SK-N-SH (cell line): ENCODE measurements around the gene C16orf78. TPM values are rescaled to one million over a fixed set of nuclear protein-coding genes. Genes with fewer than 3 reads are reported as not detected.

Experiments used
- CTCF ChIA-PET: fragments of 300-600, 350-600 bp; formaldehyde crosslinking; extraction: SDS; loops from one replicate; lab custom pipeline; 2021; lab: Yijun Ruan, JAX
- POLR2A ChIA-PET: fragments of 350-600 bp; sonication (Branson Sonifier 250); formaldehyde crosslinking; extraction: SDS; loops from one replicate; lab custom pipeline; 2020; ENCODE audit warnings: antibody characterized with exemption, inconsistent platforms; lab: Yijun Ruan, JAX
- DNase-seq: peaks from one replicate; pipeline ENCODE4 v3.0.0; 2012
- H2AFZ ChIP-seq: fragments of 200-600 bp; sonication (generic); 2 replicates; pipeline ENCODE4 v1.8.1; 2016; ENCODE audit warnings: antibody characterized with exemption, mild to moderate bottlenecking, low read depth
- H3F3A ChIP-seq: fragments of 200-600 bp; sonication (generic); replicated peaks from 2 replicates; pipeline ENCODE3; 2016; ENCODE audit warnings: antibody characterized with exemption, mild to moderate bottlenecking; ENCODE audit not compliant: insufficient read depth
- H3K27ac ChIP-seq, 2 experiments: fragments of 200-500 bp in 1 of 2; fragments of 200-600 bp in 1 of 2; sonication (Bioruptor generic) in 1 of 2; sonication (generic), shearing (Covaris generic) in 1 of 2; 2 replicates each; pipeline versions ENCODE4 v1.5.1 to v1.6.1; 2014 to 2016; ENCODE audit warnings: low read depth in 2 of 2, inconsistent platforms in 1 of 2, low read length in 1 of 2, mild to moderate bottlenecking in 1 of 2, mixed read lengths in 1 of 2
- H3K27me3 ChIP-seq: fragments of 200-600 bp; sonication (generic), shearing (Covaris generic); 2 replicates; pipeline ENCODE4 v1.6.1; 2016; ENCODE audit warnings: mixed run types; ENCODE audit not compliant: insufficient read depth
- H3K36me3 ChIP-seq, 2 experiments: fragments of 200-500 bp in 1 of 2; fragments of 200-600 bp in 1 of 2; sonication (Bioruptor generic) in 1 of 2; sonication (generic) in 1 of 2; replicated peaks in 1 of 2; 2 replicates each; pipeline versions ENCODE3 to v1.5.1; 2014 to 2016; ENCODE audit warnings: low read length in 1 of 2, mild to moderate bottlenecking in 1 of 2; ENCODE audit not compliant: insufficient read depth in 2 of 2, control insufficient read depth in 1 of 2
- H3K4me1 ChIP-seq, 2 experiments: fragments of 200-500 bp in 1 of 2; fragments of 200-600 bp in 1 of 2; sonication (Bioruptor generic) in 1 of 2; sonication (generic), shearing (Covaris generic) in 1 of 2; 2 replicates each; pipeline versions ENCODE4 v1.5.1 to v1.6.1; 2014 to 2016; ENCODE audit warnings: low read depth in 1 of 2, low read length in 1 of 2, mixed run types in 1 of 2; ENCODE audit not compliant: insufficient read depth in 2 of 2, control insufficient read depth in 1 of 2
- H3K4me2 ChIP-seq: fragments of 200-600 bp; sonication (generic), shearing (Covaris generic); 2 replicates; pipeline ENCODE4 v1.6.1; 2017; ENCODE audit warnings: mixed run types
- H3K4me3 ChIP-seq, 2 experiments: fragments of 200-500 bp in 1 of 2; fragments of 200-600 bp in 1 of 2; sonication (Bioruptor generic) in 1 of 2; sonication (generic), shearing (Covaris generic) in 1 of 2; 2 replicates each; pipeline versions ENCODE4 v1.5.1 to v1.8.1; 2014 to 2016; ENCODE audit warnings: low read depth in 2 of 2, inconsistent platforms in 1 of 2, low read length in 1 of 2, mild to moderate bottlenecking in 1 of 2, mixed read lengths in 1 of 2, moderate library complexity in 1 of 2
- H3K79me2 ChIP-seq: fragments of 200-600 bp; sonication (generic); 2 replicates; pipeline ENCODE4 v1.8.1; 2017; ENCODE audit warnings: mild to moderate bottlenecking; ENCODE audit not compliant: insufficient read depth
- H3K9ac ChIP-seq: fragments of 200-600 bp; sonication (generic); 2 replicates; pipeline ENCODE4 v1.6.1; 2017; ENCODE audit warnings: mixed run types
- H3K9me2 ChIP-seq: fragments of 200-600 bp; sonication (generic); 2 replicates; pipeline ENCODE4 v1.6.1; 2017; ENCODE audit warnings: mixed run types
- H3K9me3 ChIP-seq: fragments of 200-600 bp; sonication (generic); 2 replicates; pipeline ENCODE4 v1.6.1; 2017; ENCODE audit warnings: mixed run types, mild to moderate bottlenecking, moderate library complexity
- H4K20me1 ChIP-seq: fragments of 200-600 bp; sonication (generic); 2 replicates; pipeline ENCODE4 v1.6.1; 2017; ENCODE audit warnings: mild to moderate bottlenecking, mixed run types; ENCODE audit not compliant: insufficient read depth
- CHD2 ChIP-seq: fragments of 150-350 bp; IDR thresholded peaks from 2 replicates; pipeline ENCODE4 v1.6.1; 2018; ENCODE audit warnings: low read length; ENCODE audit not compliant: partially characterized antibody
- EZH2phosphoT487 ChIP-seq: fragments of 200-600 bp; sonication (generic); IDR thresholded peaks from 2 replicates; pipeline ENCODE4 v1.6.1; 2017; ENCODE audit warnings: low read depth, mixed run types, mild to moderate bottlenecking, antibody characterized with exemption, moderate library complexity, borderline replicate concordance
- FOXM1 ChIP-seq: IDR thresholded peaks from 2 replicates; pipeline ENCODE4 v1.4.0; 2012; ENCODE audit warnings: low read depth, mild to moderate bottlenecking
- NRF1 ChIP-seq: IDR thresholded peaks from 2 replicates; pipeline ENCODE4 v1.6.1; 2012; ENCODE audit warnings: low read depth, mild to moderate bottlenecking, low read length
- REST ChIP-seq: IDR thresholded peaks from 2 replicates; pipeline ENCODE4 v1.6.1; 2012; ENCODE audit warnings: mild to moderate bottlenecking, low read depth, low read length, moderate library complexity
- RFX5 ChIP-seq: IDR thresholded peaks from 2 replicates; pipeline ENCODE4 v1.6.1; 2012; ENCODE audit warnings: mild to moderate bottlenecking, improper control_type of control experiment, low read length
- RXRA ChIP-seq: IDR thresholded peaks from 2 replicates; pipeline ENCODE4 v1.4.0; 2012; ENCODE audit warnings: low read depth, mild to moderate bottlenecking, borderline replicate concordance
- SIN3A ChIP-seq: IDR thresholded peaks from 2 replicates; pipeline ENCODE4 v1.6.1; 2012; ENCODE audit warnings: low read depth, mild to moderate bottlenecking, low read length, moderate library complexity, borderline replicate concordance
- SMC3 ChIP-seq: IDR thresholded peaks from 2 replicates; pipeline ENCODE4 v1.6.1; 2012; ENCODE audit warnings: low read depth, low read length, improper control_type of control experiment
- WGBS: methylation state at CpG from one replicate; pipeline ENCODE4 v1.1.6; 2017; ENCODE audit warnings: low lambda C conversion rate; 5-methylcytosine and 5-hydroxymethylcytosine counted together
- polyA plus RNA-seq, 3 experiments: library from polyadenylated mRNA; depleted of rRNA; stranded (reverse); fragments of >200 nt; gene quantifications; 2 replicates each; pipeline ENCODE4 v1.2.3, GENCODE V29; 2012
- TF ChIP-seq, protein P1 (sequence below): fragments of 150-350 bp; IDR thresholded peaks from 2 replicates; pipeline ENCODE4 v1.6.1; 2016; ENCODE audit warnings: mild to moderate bottlenecking, low read depth, low read length
- TF ChIP-seq, protein P2 (sequence below): IDR thresholded peaks from 2 replicates; pipeline ENCODE4 v1.4.0; 2012; ENCODE audit warnings: low read depth

The C16orf78 gene
- polyA plus RNA-seq, 1 of the 3 experiments (the other 2 are of a cell fraction), result not detected

- Histone ChIP-seq H3F3A (no peaks in the 10 kb centered on the region), H4K20me1 (no peaks in the 10 kb centered on the region), H3K9me2 (no peaks in the 10 kb centered on the region), H3K79me2 (no peaks in the 10 kb centered on the region), H3K27me3 (no peaks in the 10 kb centered on the region), H2AFZ (no peak overlapping the region), H3K27ac (no peak overlapping the region), H3K4me3 (no peak overlapping the region), H3K9me3 (no peaks in the 10 kb centered on the region), H3K9ac (no peak overlapping the region), H3K36me3 (no peaks in the 10 kb centered on the region), H3K4me1 (no peaks in the 10 kb centered on the region), H3K4me2 (no peak overlapping the region)
- no peak for DNase-seq
- ChIA-PET POLR2A (no interaction called here), CTCF (interaction anchor here (0.8 to 1.3 kb wide), 3 partner anchors 18 to 410 kb away, joined by 3 to 4 read pairs (median 3); no protein-coding TSS in a partner anchor)
- WGBS, result 17% methylated on average over 2 of the region's 2 CpGs
- no peak for TF ChIP-seq NRF1
- TF ChIP-seq, protein P1, sequence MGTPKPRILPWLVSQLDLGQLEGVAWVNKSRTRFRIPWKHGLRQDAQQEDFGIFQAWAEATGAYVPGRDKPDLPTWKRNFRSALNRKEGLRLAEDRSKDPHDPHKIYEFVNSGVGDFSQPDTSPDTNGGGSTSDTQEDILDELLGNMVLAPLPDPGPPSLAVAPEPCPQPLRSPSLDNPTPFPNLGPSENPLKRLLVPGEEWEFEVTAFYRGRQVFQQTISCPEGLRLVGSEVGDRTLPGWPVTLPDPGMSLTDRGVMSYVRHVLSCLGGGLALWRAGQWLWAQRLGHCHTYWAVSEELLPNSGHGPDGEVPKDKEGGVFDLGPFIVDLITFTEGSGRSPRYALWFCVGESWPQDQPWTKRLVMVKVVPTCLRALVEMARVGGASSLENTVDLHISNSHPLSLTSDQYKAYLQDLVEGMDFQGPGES, result no peak
- TF ChIP-seq REST, result no peak
- TF ChIP-seq SIN3A, result no peak
- TF ChIP-seq RFX5, result no peak
- no peak for TF ChIP-seq CHD2
- TF ChIP-seq SMC3, result no peak
- no peak for TF ChIP-seq RXRA
- TF ChIP-seq, protein P2, sequence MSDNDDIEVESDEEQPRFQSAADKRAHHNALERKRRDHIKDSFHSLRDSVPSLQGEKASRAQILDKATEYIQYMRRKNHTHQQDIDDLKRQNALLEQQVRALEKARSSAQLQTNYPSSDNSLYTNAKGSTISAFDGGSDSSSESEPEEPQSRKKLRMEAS, result no peak
- no peak for TF ChIP-seq FOXM1
- no peak for TF ChIP-seq EZH2phosphoT487
These were observed 73.2 kb downstream of the C16orf78 start for GRCh38 chr16:49446805-49447204.

Other genes starting within 250 kb of the C16orf78 start
- gene CBLN1, start 92.0 kb upstream of the C16orf78 start, polyA plus RNA-seq (2012; rRNA removed), result 0.16 TPM in 1 of 2 replicates, not detected in the other